Measurements from ENCODE around the gene CBARP.

The CBARP gene

DNA sequence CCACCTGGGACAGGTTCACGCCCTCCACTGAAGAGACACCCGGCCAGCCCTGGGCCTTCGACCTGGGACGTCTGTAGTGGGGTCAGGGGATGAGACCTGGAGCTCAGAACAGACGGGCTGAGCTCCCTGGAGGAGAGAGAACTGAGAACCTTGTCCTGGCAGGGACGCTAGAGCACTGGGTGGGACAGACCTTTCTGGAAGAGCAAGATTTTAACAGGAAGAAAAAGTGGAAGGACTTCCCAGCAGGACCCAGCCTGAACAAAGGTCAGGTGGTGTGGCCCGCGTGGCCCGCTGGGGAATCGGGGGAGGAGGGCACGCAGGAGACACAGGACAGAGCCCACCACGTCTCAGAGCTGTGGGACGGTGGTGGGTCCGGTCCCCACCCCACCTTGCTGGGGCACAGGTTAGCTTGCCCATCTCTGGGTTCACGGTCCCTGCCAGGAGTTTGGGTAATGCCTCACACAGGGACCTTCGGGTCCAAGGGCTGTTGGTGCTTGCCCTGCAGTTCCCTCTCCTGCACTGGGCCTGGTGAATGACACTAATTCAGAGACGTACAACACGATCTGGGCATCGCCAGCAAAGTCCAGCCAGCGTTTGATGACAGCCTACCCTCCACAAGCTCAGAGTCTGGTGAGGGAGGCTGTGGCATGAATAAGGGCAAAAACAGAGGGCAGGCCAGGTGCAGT lies 46.6 kb upstream of the CBARP start:
- no peaks in the 10 kb centered on the region for H3K9me3 ChIP-seq (ENCODE audit: control insufficient read depth, insufficient read depth, low read depth, low read length)
- H3K36me3 ChIP-seq (ENCODE audit: control insufficient read depth in 2 of 2, insufficient read depth in 1 of 2, low read length in 2 of 2) = peaks cover 0 to 9% of the 10 kb centered on the region in 2 experiments; a peak in 1 of 3 replicates
- no peak overlapping the region for H3K27ac ChIP-seq (ENCODE audit: extremely low read depth, low read depth, low read length)
- H3K4me3 ChIP-seq (ENCODE audit: low read depth, low read length) = no peak overlapping the region
- POLR2A ChIA-PET = interaction anchor here (0.8 to 3.3 kb wide), 5 partner anchors 9 to 97 kb away, joined by 3 to 25 read pairs (median 3); partner anchors contain the start of genes CIRBP and FAM174C
- TF ChIP-seq ZNF266 (tag by site-specific recombination; IDR thresholded peaks at IDR 0.05; ENCODE audit: low read depth) (no peak), ZNF146 (tag by site-specific recombination; IDR thresholded peaks at IDR 0.05) (no peak), ZNF341 (tag by site-specific recombination; IDR thresholded peaks at IDR 0.05; ENCODE audit: low read depth) (peak; percentile 61; the same call in 1 of the 2 replicates), ZBTB48 (tag by site-specific recombination; IDR thresholded peaks at IDR 0.05) (peak; percentile 65), BCL11B (tag by site-specific recombination; IDR thresholded peaks at IDR 0.05; ENCODE audit: low read depth) (0 out of 2 replicates have a peak, but pooled peaks have one; percentile 14), ZNF600 (tag by site-specific recombination; IDR thresholded peaks at IDR 0.05) (peak; percentile 95), SP7 (tag by site-specific recombination; IDR thresholded peaks at IDR 0.05) (no peak)
- TF ChIP-seq, protein P1, sequence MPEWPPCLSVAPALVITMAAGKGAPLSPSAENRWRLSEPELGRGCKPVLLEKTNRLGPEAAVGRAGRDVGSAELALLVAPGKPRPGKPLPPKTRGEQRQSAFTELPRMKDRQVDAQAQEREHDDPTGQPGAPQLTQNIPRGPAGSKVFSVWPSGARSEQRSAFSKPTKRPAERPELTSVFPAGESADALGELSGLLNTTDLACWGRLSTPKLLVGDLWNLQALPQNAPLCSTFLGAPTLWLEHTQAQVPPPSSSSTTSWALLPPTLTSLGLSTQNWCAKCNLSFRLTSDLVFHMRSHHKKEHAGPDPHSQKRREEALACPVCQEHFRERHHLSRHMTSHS (tag by site-specific recombination; IDR thresholded peaks at IDR 0.05) = no peak
- TF ChIP-seq, protein P2, sequence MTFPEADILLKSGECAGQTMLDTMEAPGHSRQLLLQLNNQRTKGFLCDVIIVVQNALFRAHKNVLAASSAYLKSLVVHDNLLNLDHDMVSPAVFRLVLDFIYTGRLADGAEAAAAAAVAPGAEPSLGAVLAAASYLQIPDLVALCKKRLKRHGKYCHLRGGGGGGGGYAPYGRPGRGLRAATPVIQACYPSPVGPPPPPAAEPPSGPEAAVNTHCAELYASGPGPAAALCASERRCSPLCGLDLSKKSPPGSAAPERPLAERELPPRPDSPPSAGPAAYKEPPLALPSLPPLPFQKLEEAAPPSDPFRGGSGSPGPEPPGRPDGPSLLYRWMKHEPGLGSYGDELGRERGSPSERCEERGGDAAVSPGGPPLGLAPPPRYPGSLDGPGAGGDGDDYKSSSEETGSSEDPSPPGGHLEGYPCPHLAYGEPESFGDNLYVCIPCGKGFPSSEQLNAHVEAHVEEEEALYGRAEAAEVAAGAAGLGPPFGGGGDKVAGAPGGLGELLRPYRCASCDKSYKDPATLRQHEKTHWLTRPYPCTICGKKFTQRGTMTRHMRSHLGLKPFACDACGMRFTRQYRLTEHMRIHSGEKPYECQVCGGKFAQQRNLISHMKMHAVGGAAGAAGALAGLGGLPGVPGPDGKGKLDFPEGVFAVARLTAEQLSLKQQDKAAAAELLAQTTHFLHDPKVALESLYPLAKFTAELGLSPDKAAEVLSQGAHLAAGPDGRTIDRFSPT (tag by site-specific recombination; IDR thresholded peaks at IDR 0.05) = peak; percentile 74
- TF ChIP-seq, protein P3, sequence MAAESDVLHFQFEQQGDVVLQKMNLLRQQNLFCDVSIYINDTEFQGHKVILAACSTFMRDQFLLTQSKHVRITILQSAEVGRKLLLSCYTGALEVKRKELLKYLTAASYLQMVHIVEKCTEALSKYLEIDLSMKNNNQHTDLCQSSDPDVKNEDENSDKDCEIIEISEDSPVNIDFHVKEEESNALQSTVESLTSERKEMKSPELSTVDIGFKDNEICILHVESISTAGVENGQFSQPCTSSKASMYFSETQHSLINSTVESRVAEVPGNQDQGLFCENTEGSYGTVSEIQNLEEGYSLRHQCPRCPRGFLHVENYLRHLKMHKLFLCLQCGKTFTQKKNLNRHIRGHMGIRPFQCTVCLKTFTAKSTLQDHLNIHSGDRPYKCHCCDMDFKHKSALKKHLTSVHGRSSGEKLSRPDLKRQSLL (tag by site-specific recombination; IDR thresholded peaks at IDR 0.05) = peak; percentile 48; the same call in 1 of the 2 replicates
- TF ChIP-seq, protein P4, sequence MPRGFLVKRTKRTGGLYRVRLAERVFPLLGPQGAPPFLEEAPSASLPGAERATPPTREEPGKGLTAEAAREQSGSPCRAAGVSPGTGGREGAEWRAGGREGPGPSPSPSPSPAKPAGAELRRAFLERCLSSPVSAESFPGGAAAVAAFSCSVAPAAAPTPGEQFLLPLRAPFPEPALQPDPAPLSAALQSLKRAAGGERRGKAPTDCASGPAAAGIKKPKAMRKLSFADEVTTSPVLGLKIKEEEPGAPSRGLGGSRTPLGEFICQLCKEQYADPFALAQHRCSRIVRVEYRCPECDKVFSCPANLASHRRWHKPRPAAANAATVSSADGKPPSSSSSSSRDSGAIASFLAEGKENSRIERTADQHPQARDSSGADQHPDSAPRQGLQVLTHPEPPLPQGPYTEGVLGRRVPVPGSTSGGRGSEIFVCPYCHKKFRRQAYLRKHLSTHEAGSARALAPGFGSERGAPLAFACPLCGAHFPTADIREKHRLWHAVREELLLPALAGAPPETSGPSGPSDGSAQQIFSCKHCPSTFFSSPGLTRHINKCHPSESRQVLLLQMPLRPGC (tag by site-specific recombination; IDR thresholded peaks at IDR 0.05) = no peak
- CTCF ChIA-PET = interaction anchor here (0.6 to 1.7 kb wide), 6 partner anchors 18 to 609 kb away, joined by 3 to 7 read pairs (median 3); no protein-coding TSS in a partner anchor
- H3K4me1 ChIP-seq (ENCODE audit: control insufficient read depth, insufficient read depth, low read length) = peaks cover 5% of the 10 kb centered on the region

DNA sequence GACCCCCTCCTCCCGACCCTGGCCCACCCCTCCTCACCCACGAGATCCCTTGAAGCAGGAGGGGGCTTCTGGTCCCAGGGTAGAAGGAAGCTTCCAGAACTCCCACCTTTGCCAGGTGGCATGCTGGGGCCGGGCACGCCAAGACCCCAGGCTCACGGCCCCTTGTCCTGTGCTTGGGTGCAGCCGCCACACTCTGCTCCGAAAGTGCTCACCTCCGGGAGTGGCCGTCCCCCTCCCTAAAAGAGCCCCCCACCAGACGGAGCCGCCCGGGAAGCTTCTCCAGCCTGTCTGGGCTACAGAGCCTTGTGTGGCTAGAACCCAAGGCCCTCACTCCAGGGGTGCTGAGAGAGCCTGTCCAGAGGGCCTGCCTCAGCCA lies 46.1 kb upstream of the CBARP start:
- Histone ChIP-seq H3K36me3 (ENCODE audit: control insufficient read depth in 2 of 2, insufficient read depth in 1 of 2, low read length in 2 of 2) (peaks cover 0 to 15% of the 10 kb centered on the region in 2 experiments; a peak in 1 of 3 replicates), H3K4me3 (ENCODE audit: low read depth, low read length) (no peak overlapping the region), H3K27ac (ENCODE audit: extremely low read depth, low read depth, low read length) (no peak overlapping the region), H3K4me1 (ENCODE audit: control insufficient read depth, insufficient read depth, low read length) (peaks cover 5% of the 10 kb centered on the region), H3K9me3 (ENCODE audit: control insufficient read depth, insufficient read depth, low read depth, low read length) (no peaks in the 10 kb centered on the region)
- TF ChIP-seq ZEB2 (tag by site-specific recombination; IDR thresholded peaks at IDR 0.05) (no peak), ZNF843 (tag by site-specific recombination; IDR thresholded peaks at IDR 0.05) (no peak), ZNF600 (tag by site-specific recombination; IDR thresholded peaks at IDR 0.05) (no peak)
- ChIA-PET POLR2A (interaction anchor here (1.0 to 3.3 kb wide), 5 partner anchors 9 to 32 kb away, joined by 3 to 25 read pairs (median 3); partner anchors contain the start of genes CIRBP and FAM174C), CTCF (interaction anchor here (0.6 to 1.7 kb wide), 4 partner anchors 18 to 609 kb away, joined by 3 to 7 read pairs (median 4); no protein-coding TSS in a partner anchor)

Measured in HEK293 (cell line).